K562 (cell line): ENCODE measurements around the gene IRAK3. TPM values are rescaled to one million over a fixed set of nuclear protein-coding genes. Genes with fewer than 3 reads are reported as not detected.

Experiments used
- ATAC-seq: fragments of 200-7000 bp; cut with Tn5 transposase; 3 replicates; pipeline ENCODE4 v1.9.1; 2020; ENCODE audit warnings: moderate library complexity
- BruUV-seq: library from RNA; stranded (reverse); fragments of 400-500 nt; replicated peaks from 2 replicates; lab custom pipeline; 2021; lab: Mats Ljungman, UMichigan
- CTCF ChIA-PET: fragments of 300-600 bp; formaldehyde crosslinking; extraction: SDS; loops from one replicate; lab custom pipeline; 2021; ENCODE audit warnings: low intra/inter-chr PET ratio; lab: Yijun Ruan, JAX
- POLR2A ChIA-PET: fragments of 300-600, 350-650 bp; sonication (Branson Sonifier 250); formaldehyde crosslinking; extraction: SDS; loops from one replicate; lab custom pipeline; 2021; ENCODE audit warnings: antibody characterized with exemption, inconsistent platforms; lab: Yijun Ruan, JAX
- DNase-seq, 4 experiments: peaks; one replicate each; pipeline versions ENCODE4 v3.0.0 to v3.0.0-alpha.2; 2011 to 2018; ENCODE audit warnings: low spot score in 3 of 4, mixed read lengths in 3 of 4; ENCODE audit errors: extremely low read depth in 1 of 4
- FAIRE-seq: peaks from 2 replicates; lab custom pipeline; 2011; peaks lifted over from hg19 to GRCh38; lab: Jason Lieb, UNC
- H2AFZ ChIP-seq: 2 replicates; pipeline ENCODE4 v1.6.0; 2011; ENCODE audit warnings: low read depth, low read length, control low read depth, inconsistent platforms
- H3K27ac ChIP-seq: fragments of 200-600 bp; 3 replicates; pipeline ENCODE4 v1.8.0; 2011; ENCODE audit warnings: low read depth, mild to moderate bottlenecking, control low read depth, inconsistent platforms, low read length, moderate library complexity, mixed read lengths; ENCODE audit errors: extremely low read depth
- H3K27me3 ChIP-seq, 2 experiments: fragments of 300-600 bp in 1 of 2; 2 replicates in 1 of 2; 3 replicates in 1 of 2; pipeline versions ENCODE4 v1.6.0 to v1.8.0; 2011; ENCODE audit warnings: inconsistent platforms in 2 of 2, low read length in 2 of 2, mild to moderate bottlenecking in 1 of 2, mixed read lengths in 1 of 2, moderate library complexity in 1 of 2; ENCODE audit not compliant: control insufficient read depth in 2 of 2, insufficient read depth in 2 of 2
- H3K36me3 ChIP-seq: fragments of 300-600 bp; 3 replicates; pipeline ENCODE4 v1.8.0; 2011; ENCODE audit warnings: mild to moderate bottlenecking, low read length, inconsistent platforms; ENCODE audit not compliant: control insufficient read depth, insufficient read depth
- H3K4me1 ChIP-seq, 2 experiments: fragments of 200-600 bp in 1 of 2; replicated peaks in 1 of 2; 2 replicates in 1 of 2; 3 replicates in 1 of 2; pipeline versions ENCODE4 v1.5.1 to v1.8.0; 2011; ENCODE audit warnings: inconsistent platforms in 2 of 2, low read length in 2 of 2, mild to moderate bottlenecking in 1 of 2, mixed read lengths in 1 of 2, moderate library complexity in 1 of 2; ENCODE audit not compliant: control insufficient read depth in 2 of 2, insufficient read depth in 2 of 2
- H3K4me2 ChIP-seq: 2 replicates; pipeline ENCODE4 v1.6.1; 2011; ENCODE audit warnings: low read length, control low read depth, inconsistent platforms, mixed read lengths; ENCODE audit not compliant: insufficient read depth
- H3K4me3 ChIP-seq: fragments of 200-600 bp; sonication (generic), shearing (Covaris generic); 2 replicates; pipeline ENCODE4 v1.5.1; 2016; ENCODE audit warnings: control low read depth, inconsistent platforms
- H3K79me2 ChIP-seq: fragments of 200-600 bp; 3 replicates; pipeline ENCODE4 v1.8.0; 2011; ENCODE audit warnings: low read length, inconsistent platforms; ENCODE audit not compliant: control insufficient read depth, insufficient read depth
- H3K9ac ChIP-seq, 2 experiments: 2 replicates each; pipeline versions ENCODE4 v1.6.0 to v1.6.1; 2011; ENCODE audit warnings: low read depth in 2 of 2, low read length in 2 of 2, control low read depth in 1 of 2, inconsistent platforms in 1 of 2, mild to moderate bottlenecking in 1 of 2, mixed read lengths in 1 of 2; ENCODE audit not compliant: insufficient read depth in 1 of 2
- H3K9me1 ChIP-seq: one replicate; pipeline ENCODE4 v1.6.0; 2011; ENCODE audit warnings: inconsistent platforms, mild to moderate bottlenecking, low read length, moderate library complexity; ENCODE audit not compliant: control insufficient read depth, insufficient read depth
- H3K9me3 ChIP-seq: replicated peaks from 2 replicates; pipeline ENCODE4 v1.5.1; 2011; ENCODE audit warnings: low read depth, low read length, inconsistent platforms; ENCODE audit not compliant: control insufficient read depth, insufficient read depth
- H4K20me1 ChIP-seq: replicated peaks from 2 replicates; pipeline ENCODE4 v1.6.1; 2011; ENCODE audit warnings: low read length, inconsistent platforms, mixed read lengths; ENCODE audit not compliant: control insufficient read depth, insufficient read depth
- C11orf30 ChIP-seq: fragments of 450-650 bp; IDR thresholded peaks from 2 replicates; pipeline ENCODE4 v1.6.1; 2016; ENCODE audit warnings: low read depth, mild to moderate bottlenecking
- EP300 ChIP-seq: IDR thresholded peaks from 2 replicates; pipeline ENCODE4 v1.6.1; 2012; ENCODE audit warnings: low read length, improper control_type of control experiment
- HMG20A ChIP-seq: fragments of 450-650 bp; formaldehyde crosslinking; conservative IDR thresholded peaks from 2 replicates; pipeline ENCODE4 v1.4.0; 2020; ENCODE audit warnings: mild to moderate bottlenecking, mixed read lengths
- HNRNPK ChIP-seq: fragments of 200-400 bp; formaldehyde crosslinking; IDR thresholded peaks from one replicate; pipeline ENCODE4 v1.6.1; 2018; ENCODE audit warnings: mild to moderate bottlenecking, low read depth, low read length; ENCODE audit not compliant: poor library complexity, severe bottlenecking
- JUN ChIP-seq, 2 experiments: sonication (generic) in 1 of 2; formaldehyde crosslinking in 1 of 2; IDR thresholded peaks; 2 replicates each; pipeline versions ENCODE4 v1.6.1 to v1.8.0; 2012 to 2022; ENCODE audit warnings: borderline replicate concordance in 2 of 2, mild to moderate bottlenecking in 2 of 2, improper control_type of control experiment in 1 of 2, low read depth in 1 of 2, low read length in 1 of 2, missing genetic modification reagents in 1 of 2
- MAFG ChIP-seq: fragments of 450-650 bp; conservative IDR thresholded peaks from 2 replicates; pipeline ENCODE4 v1.6.1; 2016; ENCODE audit warnings: missing genetic modification characterization, missing compliant biosample characterization
- NFE2 ChIP-seq: IDR thresholded peaks from 2 replicates; pipeline ENCODE4 v1.6.1; 2014; ENCODE audit warnings: antibody characterized with exemption, low read depth
- NFE2L1 ChIP-seq: fragments of 450-650 bp; IDR thresholded peaks from 2 replicates; pipeline ENCODE4 v1.6.1; 2016; ENCODE audit warnings: missing genetic modification characterization, low read depth, mild to moderate bottlenecking, missing compliant biosample characterization, moderate library complexity, borderline replicate concordance
- NONO ChIP-seq, 2 experiments: fragments of 200-400 bp in 1 of 2; fragments of 450-650 bp in 1 of 2; formaldehyde crosslinking in 1 of 2; IDR thresholded peaks; 2 replicates each; pipeline ENCODE4 v1.6.1; 2017; ENCODE audit warnings: low read depth in 2 of 2, mild to moderate bottlenecking in 2 of 2, moderate library complexity in 2 of 2, low read length in 1 of 2
- PRDM10 ChIP-seq: fragments of 450-650 bp; IDR thresholded peaks from 2 replicates; pipeline ENCODE4 v1.6.1; 2018; ENCODE audit not compliant: partially characterized antibody
- SUPT5H ChIP-seq: fragments of 450-650 bp; IDR thresholded peaks from 2 replicates; pipeline ENCODE4 v1.6.1; 2016
- ZNF12 ChIP-seq: sonication (generic); formaldehyde crosslinking; IDR thresholded peaks from 2 replicates; pipeline ENCODE4 v1.4.0; 2020; ENCODE audit warnings: mild to moderate bottlenecking, missing genetic modification reagents
- ZNF316 ChIP-seq: fragments of 450-650 bp; IDR thresholded peaks from 2 replicates; pipeline ENCODE4 v1.6.1; 2016
- ZNF445 ChIP-seq: fragments of 250-450 bp; sonication (Bioruptor Pico); IDR thresholded peaks from 2 replicates; pipeline ENCODE4 v1.4.0; 2020; ENCODE audit warnings: low read depth, mild to moderate bottlenecking, moderate library complexity
- ZNF644 ChIP-seq: fragments of 200-800 bp; sonication (Bioruptor generic); IDR thresholded peaks from 2 replicates; pipeline ENCODE4 v1.6.1; 2016; ENCODE audit warnings: low read depth, missing genetic modification characterization, missing compliant biosample characterization
- in situ Hi-C: fragments of 300-500 bp; cut with MboI; formaldehyde crosslinking; loops from 4 replicates; pipeline ENCODE4 v1.15.0; 2018; ENCODE audit warnings: inconsistent platforms, mixed read lengths
- intact Hi-C: fragments of 100-400 bp; cut with micrococcal nuclease; formaldehyde crosslinking; loops from 2 replicates; pipeline ENCODE4 v1.14.2; 2022
- polyA plus RNA-seq, 8 experiments: library from polyadenylated mRNA; depleted of rRNA in 4 of 8; stranded (reverse) in 5 of 8; unstranded in 3 of 8; fragments of >200 nt; fragmentation: Nextera tagmentation in 2 of 8; fragmentation: Illumina TruSeq in 1 of 8; extraction: Ambion mirVana in 2 of 8; extraction: Trizol in 1 of 8; gene quantifications; 2 replicates each; pipeline versions ENCODE4 v1.2.1 to v1.2.3, GENCODE V29; 2011 to 2014; ENCODE audit warnings: inconsistent platforms in 1 of 8, missing spikeins in 1 of 8
- total RNA-seq, 7 experiments: library from RNA; depleted of rRNA in 6 of 7; stranded (reverse); fragments of >200 nt in 6 of 7; fragmentation: Illumina TruSeq in 2 of 7; extraction: Trizol in 2 of 7; gene quantifications; 2 replicates each; pipeline versions ENCODE4 v1.2.1 to v1.2.3, GENCODE V29; 2011 to 2021; ENCODE audit warnings: low replicate concordance in 1 of 7

Gene IRAK3
- total and polyA plus RNA-seq, 9 of the 15 experiments (the other 6 are each of a cell fraction or from before 2014, with no cell fraction given): 0.06 to 0.09 (median 0.07) TPM; not detected in 6

GRCh38 chr12:66199831-66200509 is 11.0 kb downstream of the IRAK3 start:
- FAIRE-seq: no peak
- Histone ChIP-seq H3K27ac (no peak overlapping the region), H3K9ac (no peak overlapping the region), H3K9me3 (no peaks in the 10 kb centered on the region), H2AFZ (no peak overlapping the region), H3K79me2 (no peaks in the 10 kb centered on the region), H3K9me1 (no peaks in the 10 kb centered on the region), H3K4me3 (no peak overlapping the region), H3K36me3 (no peaks in the 10 kb centered on the region), H3K4me2 (no peak overlapping the region), H3K27me3 (peaks cover 8 to 9% of the 10 kb centered on the region in 2 experiments), H4K20me1 (no peaks in the 10 kb centered on the region), H3K4me1 (no peaks in the 10 kb centered on the region)
- CTCF ChIA-PET: no interaction called here
- DNase-seq: peak in 1 of 4 experiments; percentile 3
- POLR2A ChIA-PET: no interaction called here
- BruUV-seq: no TSS peak
- ATAC-seq: no peak
- intact Hi-C loops (no loop called here), in situ Hi-C loops (no loop called here)
- TF ChIP-seq JUN (IDR thresholded peaks at IDR 0.05; ENCODE audit: borderline replicate concordance, low read depth, low read length): no peak
- TF ChIP-seq JUN (CRISPR knock-in tag; IDR thresholded peaks at IDR 0.05; ENCODE audit: borderline replicate concordance): no peak
- TF ChIP-seq HMG20A: no peak
- no peak for TF ChIP-seq ZNF644
- no peak for TF ChIP-seq NONO (IDR thresholded peaks at IDR 0.05; ENCODE audit: low read depth in 2 of 2, low read length in 1 of 2)
- TF ChIP-seq C11orf30: peak; percentile 20; the same call in 1 of the 2 replicates
- no peak for TF ChIP-seq ZNF445 (CRISPR knock-in tag)
- TF ChIP-seq ZNF316: peak; percentile 40
- TF ChIP-seq PRDM10: no peak
- TF ChIP-seq NFE2: peak; percentile 77
- TF ChIP-seq HNRNPK: no peak
- no peak for TF ChIP-seq SUPT5H
- TF ChIP-seq EP300: no peak
- peak; percentile 54 for TF ChIP-seq MAFG (tag)
- TF ChIP-seq NFE2L1: peak; percentile 28; the same call in 1 of the 2 replicates
- TF ChIP-seq ZNF12: peak; percentile 95
